HG02973 (cell line): ENCODE data around the gene NCCRP1.

ENCODE experiments used
- ATAC-seq: cut with Tn5 transposase; IDR thresholded peaks from one replicate; pipeline ENCODE4 v1.9.1; 2021; ENCODE audit warnings: moderate library complexity; ENCODE audit not compliant: unreplicated experiment

The NCCRP1 gene

DNA sequence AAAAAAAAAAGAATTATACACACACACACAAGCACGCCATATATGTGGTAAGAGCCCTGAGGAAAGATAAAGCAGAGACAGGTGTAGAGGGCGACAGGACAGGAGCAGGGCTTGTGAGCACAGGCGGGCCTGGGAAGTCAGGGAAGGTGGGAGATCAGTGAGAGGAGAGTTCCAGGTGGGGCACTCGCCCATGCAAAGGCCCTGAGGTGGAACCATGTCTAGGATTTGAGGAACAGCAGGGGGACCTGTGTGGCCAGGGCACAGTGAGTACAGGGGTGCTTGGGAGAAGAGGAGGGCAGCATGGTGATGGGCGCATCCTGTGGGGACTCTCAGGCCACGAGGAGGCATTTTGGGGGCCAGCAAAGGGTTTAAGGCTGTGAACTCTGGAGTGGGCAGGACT, 32.5 kb upstream of the NCCRP1 start:
- no peak for ATAC-seq

DNA sequence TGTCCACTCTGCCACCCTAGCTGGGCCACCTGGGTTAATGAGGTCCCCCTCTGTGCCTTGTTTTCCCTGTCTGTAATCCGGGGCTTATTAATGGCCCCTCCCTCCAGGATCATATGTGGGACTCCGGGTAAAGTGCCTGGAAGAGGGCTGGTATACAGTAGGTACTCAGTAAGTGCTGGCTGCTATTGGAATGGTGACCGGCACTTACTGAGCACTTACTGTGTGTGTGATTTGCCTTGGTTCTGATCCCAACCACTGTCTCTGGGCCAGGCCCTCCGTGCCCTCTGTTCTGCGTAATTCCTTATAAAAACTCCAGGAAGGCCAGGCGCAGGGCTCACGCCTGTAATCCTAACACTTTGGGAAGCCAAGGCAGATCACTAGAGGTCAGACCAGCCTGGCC, 30.9 kb upstream of the NCCRP1 start:
- ATAC-seq, result no peak

DNA sequence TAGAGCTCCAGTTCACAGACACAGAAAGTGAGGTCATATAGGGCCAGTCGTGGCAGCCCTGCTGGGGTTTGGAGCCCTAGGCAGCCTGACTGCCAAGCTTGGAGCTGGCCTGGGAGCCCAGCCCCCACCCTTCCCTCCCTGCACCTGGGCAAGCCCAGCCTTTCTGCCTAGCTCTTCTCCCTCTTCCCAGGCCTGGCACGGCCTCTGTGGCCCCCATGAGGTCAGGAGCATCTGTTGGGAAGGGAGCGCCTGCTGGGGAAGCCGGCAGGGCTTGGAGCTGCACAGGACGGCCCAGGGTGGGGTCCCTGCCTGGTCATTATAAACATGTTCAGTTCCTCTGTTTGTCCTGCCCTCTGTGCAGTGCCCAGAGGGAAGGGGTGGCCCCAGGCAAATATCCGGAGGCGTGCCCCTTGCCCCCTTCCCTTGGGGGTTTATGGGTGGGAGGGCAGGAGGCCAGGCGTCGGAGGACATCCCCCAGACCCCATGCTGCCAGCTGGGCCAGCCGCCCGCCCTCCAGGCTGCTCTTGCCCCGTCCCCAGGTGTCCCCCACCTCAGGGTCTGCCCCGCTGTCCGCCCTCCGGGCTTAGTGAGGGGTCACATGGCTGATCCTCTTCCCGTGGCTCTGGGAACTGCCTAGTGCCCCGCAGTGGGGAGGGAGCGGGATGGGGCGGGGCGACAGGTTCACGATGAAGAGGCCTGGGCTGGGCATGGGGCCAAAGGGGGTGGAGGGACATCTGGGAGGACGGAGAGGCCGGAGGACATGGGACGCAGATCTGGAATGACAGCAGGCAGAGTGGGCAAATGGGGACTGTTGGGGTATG, 30.0 kb upstream of the NCCRP1 start:
- ATAC-seq, result no peak

DNA sequence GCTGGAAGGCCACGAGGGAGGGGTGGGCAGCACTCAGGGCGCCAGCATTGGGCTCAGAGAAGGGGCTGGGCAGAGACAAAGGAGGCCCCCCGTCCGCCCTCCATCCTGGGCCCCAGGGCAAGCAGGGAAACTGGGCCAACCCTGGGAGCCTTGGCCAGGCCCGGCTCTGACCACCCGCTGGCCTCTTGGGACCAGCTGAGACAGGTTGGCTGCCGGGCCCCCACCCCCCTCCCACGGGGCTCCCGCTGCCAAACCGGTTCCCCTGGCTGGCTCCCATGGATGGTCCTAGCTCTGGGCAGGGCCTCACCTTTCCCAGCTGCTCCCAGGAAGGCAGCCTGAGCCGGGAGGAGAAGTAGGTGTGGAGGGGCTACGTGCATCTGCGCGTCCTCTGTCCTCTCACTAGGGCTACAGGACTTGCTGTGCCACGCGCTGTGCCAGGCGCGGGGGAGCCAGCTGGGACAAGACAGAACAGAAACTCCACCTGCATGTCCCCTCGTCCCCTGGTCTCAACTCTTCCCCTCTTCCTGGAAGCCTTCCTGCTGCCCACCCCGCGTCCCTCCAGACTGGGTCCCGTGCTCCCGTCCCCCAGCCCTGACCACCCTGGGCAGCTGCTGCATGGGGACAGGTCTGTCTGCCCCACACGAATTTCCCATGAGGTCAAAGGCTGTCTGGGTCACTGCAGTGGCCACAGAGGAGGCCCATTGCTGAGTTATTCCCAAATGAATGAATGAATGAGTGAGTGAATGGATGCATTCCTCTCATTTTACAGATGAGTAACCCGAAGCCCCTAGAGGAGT, 29.1 kb upstream of the NCCRP1 start:
- no peak for ATAC-seq

DNA sequence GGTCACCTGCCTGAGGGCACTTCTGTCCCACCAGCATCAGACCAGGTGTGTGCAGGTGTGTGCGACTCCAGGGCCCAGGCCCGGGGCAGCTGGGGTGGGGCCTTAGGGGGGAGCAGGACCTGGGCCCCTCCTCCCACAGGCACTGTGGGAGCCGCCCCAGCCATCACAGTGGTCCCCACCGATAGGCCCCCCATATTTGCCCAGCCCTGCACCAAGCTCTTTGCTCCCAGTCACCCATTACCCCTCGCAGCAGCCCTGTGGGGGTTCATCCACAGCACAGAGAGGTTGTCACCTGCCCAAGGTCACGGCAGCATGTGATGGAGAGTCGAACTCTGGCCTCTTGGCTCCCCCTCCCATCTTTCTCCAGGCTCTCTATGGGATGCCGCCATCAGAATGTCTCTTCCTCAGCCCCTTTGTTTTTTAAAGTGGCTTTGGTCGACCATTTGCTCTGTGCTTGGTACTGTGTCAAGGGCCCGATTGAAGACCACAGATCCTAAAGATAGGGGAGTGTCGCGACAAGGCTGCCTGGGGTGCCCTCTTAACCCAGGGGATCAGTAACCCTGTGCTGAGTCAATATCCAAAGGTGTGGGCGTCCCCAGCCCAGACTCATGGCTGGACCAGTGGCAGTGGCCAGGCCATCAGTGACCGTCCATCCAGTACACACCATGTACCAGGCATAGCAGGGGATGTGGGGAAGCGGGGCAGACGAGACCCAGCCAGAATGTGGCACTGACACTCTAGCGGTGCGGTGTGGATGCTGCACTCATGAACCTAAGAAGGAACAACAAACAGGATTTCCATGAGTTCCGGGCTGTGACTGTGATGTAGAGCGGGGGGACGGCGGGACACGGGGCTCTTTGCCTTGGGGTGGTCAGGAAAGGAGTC, 28.3 kb upstream of the NCCRP1 start:
- ATAC-seq, result no peak

DNA sequence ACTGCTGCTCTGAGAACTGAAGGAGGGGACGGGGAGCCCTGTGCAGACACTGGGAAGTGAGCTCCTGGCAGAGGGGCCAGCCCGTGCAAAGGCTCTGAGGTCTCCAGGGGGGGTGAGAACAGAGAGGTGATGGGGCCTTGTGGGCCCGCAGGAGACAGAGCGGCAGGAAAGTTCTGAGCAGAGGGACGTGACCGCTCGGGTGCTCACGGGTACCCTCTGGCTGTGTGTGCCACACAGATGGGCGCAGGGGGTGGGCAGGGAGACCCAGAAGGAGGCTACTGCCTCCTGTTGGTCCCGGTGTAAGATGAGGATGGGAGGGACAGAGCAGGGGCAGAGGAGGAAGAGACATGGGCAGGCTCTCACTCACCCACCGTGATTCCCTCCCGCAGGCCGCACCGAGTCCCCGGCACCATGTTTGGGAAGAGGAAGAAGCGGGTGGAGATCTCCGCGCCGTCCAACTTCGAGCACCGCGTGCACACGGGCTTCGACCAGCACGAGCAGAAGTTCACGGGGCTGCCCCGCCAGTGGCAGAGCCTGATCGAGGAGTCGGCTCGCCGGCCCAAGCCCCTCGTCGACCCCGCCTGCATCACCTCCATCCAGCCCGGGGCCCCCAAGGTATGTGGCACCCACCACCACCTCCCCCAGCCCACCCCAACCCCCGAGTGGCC, 27.5 kb upstream of the NCCRP1 start:
- no peak for ATAC-seq

DNA sequence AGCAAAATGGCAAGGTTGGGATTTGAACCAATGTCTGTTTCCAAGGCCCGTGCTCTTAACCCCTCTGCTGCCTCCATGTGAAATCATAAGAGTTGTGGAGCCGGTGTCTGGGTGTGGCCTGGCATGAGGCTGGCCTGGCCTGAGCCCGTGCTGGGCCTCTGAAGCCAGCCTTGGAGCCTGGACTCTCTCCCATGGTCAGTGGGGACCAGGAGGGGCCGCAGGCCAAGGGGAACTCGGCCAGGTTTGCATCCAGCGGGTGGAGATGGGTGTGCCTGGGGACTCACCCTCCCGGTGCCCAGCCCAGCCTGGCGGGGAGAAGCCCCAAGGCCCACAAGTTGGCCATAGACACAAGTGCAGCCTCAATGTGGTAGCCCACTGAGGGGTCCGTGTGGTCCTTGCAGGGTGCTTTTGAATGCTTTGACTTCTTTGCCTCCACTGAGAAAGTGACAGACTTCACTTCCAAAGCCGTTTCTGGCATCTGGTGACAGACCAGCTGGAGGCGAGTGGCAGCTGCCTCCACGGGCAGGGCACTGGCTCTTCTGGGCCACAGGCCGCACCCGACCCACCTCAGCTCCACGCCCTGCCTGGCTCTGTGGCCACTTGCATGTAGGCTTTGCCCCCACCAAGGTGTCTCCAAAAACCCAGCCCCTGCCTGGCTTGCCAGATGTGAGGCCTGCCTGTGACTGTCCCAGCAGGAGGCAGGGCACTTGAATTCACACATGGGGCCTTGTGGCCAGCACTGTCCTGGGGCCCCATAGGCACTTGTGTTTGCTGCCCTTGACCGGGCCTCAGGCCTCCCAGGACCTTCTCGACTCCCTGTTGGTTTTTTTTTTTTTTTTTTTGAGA, 26.2 kb upstream of the NCCRP1 start:
- ATAC-seq, result no peak

DNA sequence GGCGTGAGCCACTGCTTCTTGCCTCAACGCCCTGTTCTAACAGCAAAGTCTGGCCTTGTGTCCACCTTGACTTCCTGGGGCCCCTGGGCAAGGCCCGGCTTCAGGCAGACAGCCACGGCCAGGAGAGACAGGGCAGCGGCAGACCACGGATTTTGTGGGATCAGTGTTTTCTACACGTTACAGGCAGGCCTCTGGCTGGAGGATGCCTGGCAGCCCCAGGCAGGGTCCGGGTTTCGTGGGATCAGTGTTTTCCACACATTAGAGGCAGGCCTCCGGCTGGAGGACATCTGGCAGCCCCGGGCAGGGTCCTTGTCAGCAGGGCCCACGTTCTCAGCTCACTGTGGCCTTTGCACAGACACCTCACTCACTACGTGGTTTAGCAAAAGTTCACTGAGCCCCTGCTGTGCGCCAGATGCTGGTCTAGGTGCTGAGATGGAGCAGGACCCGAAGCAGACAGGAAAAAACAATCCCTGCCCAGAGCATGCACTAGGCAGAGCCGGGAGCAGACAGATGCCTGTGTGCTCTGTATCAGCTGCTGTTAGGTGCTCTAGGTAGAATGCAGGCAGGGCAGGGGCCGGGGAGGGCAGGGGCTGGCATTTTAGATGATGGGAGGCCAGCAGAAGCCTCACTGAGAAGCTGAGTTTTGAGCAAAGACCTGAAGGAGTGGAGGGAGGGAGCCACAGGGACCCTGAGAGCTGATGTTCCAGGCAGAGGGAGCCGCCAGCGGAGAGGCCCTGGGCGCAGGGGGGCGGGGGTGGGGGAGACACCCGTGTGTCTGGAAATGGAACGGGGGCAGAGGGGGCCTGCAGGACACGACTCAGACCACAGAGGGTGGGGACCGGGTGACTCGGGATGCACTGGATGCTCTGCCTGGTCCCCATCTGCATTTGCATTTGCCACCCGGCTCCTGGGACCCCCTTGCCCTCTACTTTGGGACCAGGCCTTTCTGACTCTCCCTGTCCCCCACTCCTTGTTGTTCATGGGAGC, 25.0 kb upstream of the NCCRP1 start:
- ATAC-seq, result no peak

DNA sequence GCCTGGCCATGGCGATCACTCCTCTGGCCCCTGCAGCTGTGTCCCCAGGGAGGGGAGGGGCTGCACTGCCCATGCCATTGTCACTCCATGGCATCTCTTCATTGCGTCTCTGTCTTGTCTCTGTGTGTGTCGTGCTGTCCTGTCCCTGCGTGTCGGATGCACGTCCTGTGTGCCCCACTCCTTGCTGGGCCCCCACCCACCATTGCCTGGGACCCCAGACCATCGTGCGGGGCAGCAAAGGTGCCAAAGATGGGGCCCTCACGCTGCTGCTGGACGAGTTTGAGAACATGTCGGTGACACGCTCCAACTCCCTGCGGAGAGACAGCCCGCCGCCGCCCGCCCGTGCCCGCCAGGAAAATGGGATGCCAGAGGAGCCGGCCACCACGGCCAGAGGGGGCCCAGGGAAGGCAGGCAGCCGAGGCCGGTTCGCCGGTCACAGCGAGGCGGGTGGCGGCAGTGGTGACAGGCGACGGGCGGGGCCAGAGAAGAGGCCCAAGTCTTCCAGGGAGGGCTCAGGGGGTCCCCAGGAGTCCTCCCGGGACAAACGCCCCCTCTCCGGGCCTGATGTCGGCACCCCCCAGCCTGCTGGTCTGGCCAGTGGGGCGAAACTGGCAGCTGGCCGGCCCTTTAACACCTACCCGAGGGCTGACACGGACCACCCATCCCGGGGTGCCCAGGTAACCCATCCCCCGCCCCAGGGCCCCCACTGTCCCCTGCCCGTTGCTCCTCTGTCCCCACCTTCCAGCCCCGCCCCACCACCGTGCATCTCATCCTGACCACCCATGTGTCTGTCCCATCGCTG, 23.9 kb upstream of the NCCRP1 start:
- ATAC-seq, result no peak

DNA sequence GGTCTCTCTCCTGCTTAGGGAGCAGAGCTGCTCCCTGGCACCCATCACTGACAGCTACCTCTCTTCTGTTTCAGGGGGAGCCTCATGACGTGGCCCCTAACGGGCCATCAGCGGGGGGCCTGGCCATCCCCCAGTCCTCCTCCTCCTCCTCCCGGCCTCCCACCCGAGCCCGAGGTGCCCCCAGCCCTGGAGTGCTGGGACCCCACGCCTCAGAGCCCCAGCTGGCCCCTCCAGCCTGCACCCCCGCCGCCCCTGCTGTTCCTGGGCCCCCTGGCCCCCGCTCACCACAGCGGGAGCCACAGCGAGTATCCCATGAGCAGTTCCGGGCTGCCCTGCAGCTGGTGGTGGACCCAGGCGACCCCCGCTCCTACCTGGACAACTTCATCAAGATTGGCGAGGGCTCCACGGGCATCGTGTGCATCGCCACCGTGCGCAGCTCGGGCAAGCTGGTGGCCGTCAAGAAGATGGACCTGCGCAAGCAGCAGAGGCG, 23.2 kb upstream of the NCCRP1 start:
- ATAC-seq, result no peak

DNA sequence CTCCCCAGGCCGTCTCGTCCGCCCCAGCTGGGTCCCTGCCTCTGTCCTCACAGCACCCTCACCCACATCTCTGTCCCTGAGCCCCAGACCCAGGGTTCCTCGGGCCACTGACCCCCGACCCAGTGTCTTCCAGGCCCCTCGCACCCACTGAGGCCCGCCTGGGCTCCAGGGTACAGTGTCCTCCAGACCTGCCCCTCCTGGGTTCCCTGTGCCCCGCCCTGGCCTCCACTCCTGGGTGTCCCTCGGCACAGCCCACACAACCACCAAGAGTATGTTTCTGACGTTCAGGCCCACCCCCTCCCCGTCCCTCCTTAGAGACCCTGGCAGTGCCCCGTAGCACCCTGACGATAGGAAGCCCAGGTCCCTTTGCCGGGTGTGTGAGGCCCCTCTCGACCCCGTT, 22.6 kb upstream of the NCCRP1 start:
- ATAC-seq, result no peak

DNA sequence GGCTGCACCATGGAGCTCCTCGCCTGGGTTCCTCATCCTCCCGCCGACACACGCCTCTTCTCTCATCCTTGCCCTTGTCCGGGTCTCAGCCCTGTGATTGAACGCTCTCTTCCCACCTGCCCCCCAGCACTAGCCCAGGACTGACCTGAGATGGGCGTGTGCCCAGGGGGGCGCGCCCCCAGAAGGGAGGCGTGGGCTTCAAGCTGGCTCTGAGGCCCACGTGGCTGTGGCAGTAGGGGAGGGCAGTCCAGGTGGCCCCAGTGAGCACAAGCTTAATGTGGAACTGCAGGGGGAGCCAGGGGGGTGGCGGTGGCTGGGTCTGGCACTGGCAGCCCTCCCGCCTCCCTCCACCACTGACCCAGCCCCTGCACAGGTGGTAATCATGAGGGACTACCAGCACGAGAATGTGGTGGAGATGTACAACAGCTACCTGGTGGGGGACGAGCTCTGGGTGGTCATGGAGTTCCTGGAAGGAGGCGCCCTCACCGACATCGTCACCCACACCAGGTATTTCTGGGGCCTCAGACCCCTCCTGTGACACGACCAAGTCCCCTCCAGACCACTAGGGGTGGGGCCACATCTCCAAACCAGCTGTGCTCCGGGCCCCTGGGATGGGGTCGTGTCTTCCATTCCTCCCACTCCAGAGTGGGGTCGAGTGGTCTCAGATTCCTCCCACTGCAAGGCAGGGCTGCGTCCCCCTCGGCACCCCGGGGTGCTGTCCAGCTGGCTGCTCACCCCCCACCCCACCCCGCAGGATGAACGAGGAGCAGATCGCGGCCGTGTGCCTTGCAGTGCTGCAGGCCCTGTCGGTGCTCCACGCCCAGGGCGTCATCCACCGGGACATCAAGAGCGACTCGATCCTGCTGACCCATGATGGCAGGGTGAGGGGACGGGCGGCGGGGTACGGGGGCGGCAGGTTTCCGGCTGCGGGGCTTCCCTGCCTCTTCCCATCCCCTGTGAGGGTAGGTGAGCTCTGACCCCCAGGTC, 21.9 kb upstream of the NCCRP1 start:
- ATAC-seq, result no peak

DNA sequence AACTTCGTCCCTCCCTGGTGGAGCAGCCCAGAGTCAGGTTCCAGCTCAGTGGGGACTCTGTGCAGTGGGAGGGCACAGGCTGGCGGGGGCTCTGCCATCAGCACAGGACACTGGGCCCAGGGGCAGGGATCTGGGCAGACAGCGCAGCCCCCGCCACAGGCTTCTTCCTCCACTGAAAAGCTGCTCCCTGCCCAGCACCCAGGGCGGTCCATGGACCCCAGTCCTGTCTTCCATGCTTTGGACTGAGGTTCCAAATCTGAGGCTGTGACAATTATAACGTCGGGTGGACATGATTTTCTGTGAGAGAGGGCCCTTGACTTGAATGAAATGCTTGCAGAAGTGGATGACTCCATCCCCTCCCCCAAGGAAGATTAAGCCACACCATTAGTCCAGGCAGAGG, 21.2 kb upstream of the NCCRP1 start:
- ATAC-seq, result no peak

DNA sequence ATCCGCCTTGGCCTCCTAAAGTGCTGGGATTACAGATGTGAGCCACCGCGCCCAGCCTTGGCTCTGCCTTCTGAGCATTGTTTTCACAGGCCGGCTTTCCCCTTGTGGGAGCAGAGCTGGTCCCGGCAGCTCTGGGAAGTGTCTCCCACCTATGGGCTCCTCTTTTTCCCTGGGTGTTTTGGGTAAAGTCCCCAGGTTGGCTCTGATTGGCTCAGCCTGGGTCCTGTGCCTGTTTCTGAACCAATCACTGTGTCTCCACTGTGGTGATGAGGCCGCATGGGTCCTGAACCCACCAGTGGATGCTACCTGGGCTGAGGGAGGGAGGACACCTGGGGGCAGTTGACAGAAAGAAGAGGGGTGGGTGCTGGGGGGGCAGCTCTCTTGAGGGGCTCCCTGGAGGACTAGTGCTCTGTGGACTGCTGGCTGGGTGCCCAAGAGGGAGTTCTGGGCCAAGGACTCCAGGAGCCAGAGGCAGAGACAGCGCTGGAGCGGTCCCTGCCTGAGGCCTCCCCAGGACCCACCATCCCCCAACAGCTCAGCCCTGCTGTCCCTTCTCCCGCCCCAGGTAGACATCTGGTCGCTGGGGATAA, 19.6 kb upstream of the NCCRP1 start:
- no peak for ATAC-seq

DNA sequence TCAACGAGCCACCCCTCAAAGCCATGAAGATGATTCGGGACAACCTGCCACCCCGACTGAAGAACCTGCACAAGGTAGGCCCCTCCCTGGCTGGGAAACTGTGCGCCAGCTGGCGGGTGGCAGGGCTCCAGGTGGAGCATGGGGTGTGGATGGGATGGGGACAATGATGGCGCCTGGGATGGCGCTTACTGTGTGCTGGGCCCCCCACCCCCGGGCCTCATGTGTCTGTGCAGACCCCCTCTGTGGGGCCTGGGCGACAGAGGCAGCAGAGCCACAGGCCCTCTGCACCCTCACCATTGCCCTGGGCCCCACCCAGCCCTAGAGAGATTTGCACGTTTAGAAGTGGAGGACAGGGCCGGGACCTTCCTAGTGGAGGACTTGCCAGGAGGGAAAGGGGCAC, 19.0 kb upstream of the NCCRP1 start:
- ATAC-seq, result no peak

DNA sequence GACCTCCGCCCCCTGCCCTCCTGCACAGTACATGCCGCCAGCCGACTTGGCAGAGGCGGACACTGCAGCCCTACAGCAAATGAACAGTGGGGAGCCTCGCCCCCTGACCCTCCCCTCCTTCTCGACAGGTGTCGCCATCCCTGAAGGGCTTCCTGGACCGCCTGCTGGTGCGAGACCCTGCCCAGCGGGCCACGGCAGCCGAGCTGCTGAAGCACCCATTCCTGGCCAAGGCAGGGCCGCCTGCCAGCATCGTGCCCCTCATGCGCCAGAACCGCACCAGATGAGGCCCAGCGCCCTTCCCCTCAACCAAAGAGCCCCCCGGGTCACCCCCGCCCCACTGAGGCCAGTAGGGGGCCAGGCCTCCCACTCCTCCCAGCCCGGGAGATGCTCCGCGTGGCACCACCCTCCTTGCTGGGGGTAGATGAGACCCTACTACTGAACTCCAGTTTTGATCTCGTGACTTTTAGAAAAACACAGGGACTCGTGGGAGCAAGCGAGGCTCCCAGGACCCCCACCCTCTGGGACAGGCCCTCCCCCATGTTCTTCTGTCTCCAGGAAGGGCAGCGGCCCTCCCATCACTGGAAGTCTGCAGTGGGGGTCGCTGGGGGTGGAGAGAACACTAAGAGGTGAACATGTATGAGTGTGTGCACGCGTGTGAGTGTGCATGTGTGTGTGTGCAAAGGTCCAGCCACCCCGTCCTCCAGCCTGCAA, 18.3 kb upstream of the NCCRP1 start:
- ATAC-seq, result no peak
